HL-60 (cell line): ENCODE results near the gene C1S.

Experiments used
- DNase-seq, 2 experiments: peaks; one replicate each; pipeline ENCODE4 v3.0.0-alpha.2; 2010 to 2020; ENCODE audit warnings: low read depth in 1 of 2, low spot score in 1 of 2
- H3K27ac ChIP-seq: fragments of 250-450 bp; sonication (Bioruptor Pico); replicated peaks from 2 replicates; pipeline ENCODE4 v1.5.1; 2020; ENCODE audit warnings: mild to moderate bottlenecking, moderate library complexity
- H3K27me3 ChIP-seq: fragments of 250-450 bp; sonication (Bioruptor Pico); 2 replicates; pipeline ENCODE4 v1.5.1; 2021; ENCODE audit warnings: mild to moderate bottlenecking, moderate library complexity; ENCODE audit not compliant: insufficient read depth, poor library complexity, severe bottlenecking
- H3K4me3 ChIP-seq: replicated peaks from 2 replicates; pipeline ENCODE4 v1.5.1; 2011; ENCODE audit warnings: mild to moderate bottlenecking, control low read depth, low read length; ENCODE audit not compliant: insufficient read depth
- GABPA ChIP-seq: IDR thresholded peaks from 2 replicates; pipeline ENCODE4 v1.6.1; 2012; ENCODE audit warnings: low read depth
- POLR2AphosphoS5 ChIP-seq: IDR thresholded peaks from 2 replicates; pipeline ENCODE4 v1.6.1; 2012; ENCODE audit warnings: low read depth
- REST ChIP-seq: IDR thresholded peaks from 2 replicates; pipeline ENCODE4 v1.6.1; 2012; ENCODE audit warnings: low read depth; ENCODE audit not compliant: insufficient replicate concordance
- SPI1 ChIP-seq: IDR thresholded peaks from 2 replicates; pipeline ENCODE4 v1.6.1; 2012; ENCODE audit warnings: low read depth, mild to moderate bottlenecking, borderline replicate concordance
- TF ChIP-seq, protein P1 (sequence below): IDR thresholded peaks from one replicate; pipeline ENCODE4 v1.5.1; 2011; ENCODE audit warnings: low read length, control low read depth, inconsistent platforms; ENCODE audit not compliant: insufficient read depth

C1S gene

DNA sequence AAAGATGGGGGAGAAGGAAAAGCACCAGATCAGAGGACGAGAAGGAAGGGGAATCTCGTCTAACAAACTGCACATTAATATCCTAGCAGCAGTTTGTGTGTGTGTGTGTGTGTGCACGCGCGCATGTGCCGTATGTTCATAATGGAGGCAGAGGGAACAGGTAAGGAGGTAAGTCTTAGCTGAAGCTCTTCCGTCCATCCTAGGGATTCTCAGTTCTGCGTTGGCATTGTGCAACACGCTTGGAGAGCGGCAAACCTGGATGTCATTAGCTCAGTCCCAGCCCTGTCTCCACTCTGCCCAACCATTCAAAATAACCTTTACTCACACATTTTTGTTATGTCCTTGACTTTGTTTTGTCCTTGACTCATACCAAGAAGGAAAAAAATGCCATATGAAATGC, 33.4 kb downstream of the C1S start:
- H3K4me3 ChIP-seq: no peak overlapping the region
- H3K27ac ChIP-seq: no peak overlapping the region
- no peak for TF ChIP-seq SPI1
- no peak for TF ChIP-seq GABPA
- no peak for TF ChIP-seq POLR2AphosphoS5
- TF ChIP-seq REST: no peak
- TF ChIP-seq, protein P1, sequence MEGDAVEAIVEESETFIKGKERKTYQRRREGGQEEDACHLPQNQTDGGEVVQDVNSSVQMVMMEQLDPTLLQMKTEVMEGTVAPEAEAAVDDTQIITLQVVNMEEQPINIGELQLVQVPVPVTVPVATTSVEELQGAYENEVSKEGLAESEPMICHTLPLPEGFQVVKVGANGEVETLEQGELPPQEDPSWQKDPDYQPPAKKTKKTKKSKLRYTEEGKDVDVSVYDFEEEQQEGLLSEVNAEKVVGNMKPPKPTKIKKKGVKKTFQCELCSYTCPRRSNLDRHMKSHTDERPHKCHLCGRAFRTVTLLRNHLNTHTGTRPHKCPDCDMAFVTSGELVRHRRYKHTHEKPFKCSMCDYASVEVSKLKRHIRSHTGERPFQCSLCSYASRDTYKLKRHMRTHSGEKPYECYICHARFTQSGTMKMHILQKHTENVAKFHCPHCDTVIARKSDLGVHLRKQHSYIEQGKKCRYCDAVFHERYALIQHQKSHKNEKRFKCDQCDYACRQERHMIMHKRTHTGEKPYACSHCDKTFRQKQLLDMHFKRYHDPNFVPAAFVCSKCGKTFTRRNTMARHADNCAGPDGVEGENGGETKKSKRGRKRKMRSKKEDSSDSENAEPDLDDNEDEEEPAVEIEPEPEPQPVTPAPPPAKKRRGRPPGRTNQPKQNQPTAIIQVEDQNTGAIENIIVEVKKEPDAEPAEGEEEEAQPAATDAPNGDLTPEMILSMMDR: no peak
- no peak for DNase-seq
- no peaks in the 10 kb centered on the region for H3K27me3 ChIP-seq

GRCh38 chr12:7096006-7096932, 35.8 kb downstream of the C1S start:
- Histone ChIP-seq H3K4me3 (no peak overlapping the region), H3K27ac (no peak overlapping the region), H3K27me3 (no peaks in the 10 kb centered on the region)
- no peak for DNase-seq
- TF ChIP-seq REST (no peak), GABPA (no peak), POLR2AphosphoS5 (no peak; the same call in 1 of the 2 replicates), SPI1 (no peak)
- TF ChIP-seq, protein P1: no peak

- TF ChIP-seq REST: no peak
- TF ChIP-seq, protein P1: no peak
- TF ChIP-seq GABPA: no peak
- TF ChIP-seq POLR2AphosphoS5: no peak
- TF ChIP-seq SPI1: no peak
- no peak overlapping the region for H3K4me3 ChIP-seq
- H3K27me3 ChIP-seq: no peaks in the 10 kb centered on the region
- no peak overlapping the region for H3K27ac ChIP-seq
- DNase-seq: no peak
These were observed 36.5 kb downstream of the C1S start for GRCh38 chr12:7096979-7097378.
